B cell (primary cell): Measurements from ENCODE around the gene NPSR1. TPM values are rescaled to one million over a fixed set of nuclear protein-coding genes. Genes with fewer than 3 reads are reported as not detected.

Source experiments
- ATAC-seq: fragments of 200-7000 bp; cut with Tn5 transposase; one replicate; pipeline ENCODE4 v1.10.0; 2021; ENCODE audit warnings: low read depth, mild to moderate bottlenecking, moderate number of reproducible peaks, moderate library complexity
- CTCF ChIA-PET: fragments of 350-600 bp; sonication (Branson Sonifier 250); formaldehyde crosslinking; loops from one replicate; lab custom pipeline; 2021; ENCODE audit warnings: antibody characterized with exemption, inconsistent platforms; lab: Charles Lee
- POLR2A ChIA-PET: fragments of 350-600 bp; sonication (Branson Sonifier 250); formaldehyde crosslinking; loops from one replicate; lab custom pipeline; 2021; ENCODE audit warnings: antibody characterized with exemption; lab: Charles Lee
- DNase-seq: peaks from one replicate; pipeline ENCODE4 v3.0.0; 2013
- H2AFZ ChIP-seq: 2 replicates; pipeline ENCODE4 v1.6.1; 2012; ENCODE audit warnings: mild to moderate bottlenecking, low read depth, low read length; ENCODE audit not compliant: insufficient read depth, poor library complexity, severe bottlenecking
- H3K27ac ChIP-seq, 2 donors: 1 replicate in 1 of 2; 2 replicates in 1 of 2; pipeline ENCODE4 v1.5.1; 2012 to 2013; ENCODE audit warnings: low read length in 2 of 2, mild to moderate bottlenecking in 2 of 2, moderate library complexity in 1 of 2
- H3K27me3 ChIP-seq, 4 experiments: fragments of 200-600 bp in 1 of 4; sonication (generic) in 1 of 4; replicated peaks in 1 of 4; 1 replicate in 2 of 4; 2 replicates in 2 of 4; pipeline versions ENCODE4 v1.6.1 to v1.7.0; 2013 to 2016; ENCODE audit warnings: low read length in 3 of 4, mild to moderate bottlenecking in 2 of 4, mixed read lengths in 1 of 4, moderate library complexity in 1 of 4; ENCODE audit not compliant: insufficient read depth in 4 of 4, control insufficient read depth in 3 of 4; ENCODE audit errors: control extremely low read depth in 1 of 4
- H3K36me3 ChIP-seq, 2 experiments: replicated peaks in 1 of 2; 1 replicate in 1 of 2; 2 replicates in 1 of 2; pipeline versions ENCODE4 v1.6.1 to v1.7.1; 2013; ENCODE audit warnings: low read length in 1 of 2; ENCODE audit not compliant: insufficient read depth in 2 of 2, control insufficient read depth in 1 of 2; ENCODE audit errors: control extremely low read depth in 1 of 2, extremely low read depth in 1 of 2
- H3K4me1 ChIP-seq, 2 donors: fragments of 200-600 bp in 1 of 2; sonication (generic) in 1 of 2; 1 replicate in 1 of 2; 2 replicates in 1 of 2; pipeline versions ENCODE4 v1.5.1 to v1.6.1; 2013 to 2017; ENCODE audit warnings: low read length in 2 of 2; ENCODE audit not compliant: control insufficient read depth in 2 of 2, insufficient read depth in 2 of 2
- H3K4me2 ChIP-seq: replicated peaks from 2 replicates; pipeline ENCODE3; 2012; ENCODE audit warnings: mild to moderate bottlenecking, low read depth, low read length; ENCODE audit not compliant: poor library complexity, severe bottlenecking
- H3K4me3 ChIP-seq, 5 experiments: fragments of 200-600 bp in 1 of 5; sonication (generic) in 1 of 5; 1 replicate in 3 of 5; 2 replicates in 2 of 5; pipeline versions ENCODE4 v1.5.1 to v1.7.0; 2011 to 2016; ENCODE audit warnings: low read length in 4 of 5, mild to moderate bottlenecking in 4 of 5, low read depth in 2 of 5, control low read depth in 1 of 5, moderate library complexity in 1 of 5; ENCODE audit not compliant: insufficient read depth in 1 of 5; ENCODE audit errors: control extremely low read depth in 1 of 5, extremely low read depth in 1 of 5
- H3K79me2 ChIP-seq: fragments of 200-600 bp; sonication (generic); one replicate; pipeline ENCODE4 v1.6.0; 2016; ENCODE audit warnings: low read length; ENCODE audit not compliant: control insufficient read depth, insufficient read depth
- H3K9ac ChIP-seq: fragments of 200-600 bp; sonication (generic); 2 replicates; pipeline ENCODE4 v1.6.1; 2017; ENCODE audit warnings: mild to moderate bottlenecking, low read length, moderate library complexity
- H3K9me3 ChIP-seq, 3 donors: one replicate each; pipeline versions ENCODE4 v1.6.1 to v1.7.1; 2013; ENCODE audit warnings: low read length in 2 of 3; ENCODE audit not compliant: control insufficient read depth in 2 of 3, insufficient read depth in 1 of 3; ENCODE audit errors: control extremely low read depth in 1 of 3
- H4K20me1 ChIP-seq: 2 replicates; pipeline ENCODE4 v1.6.0; 2012; ENCODE audit warnings: mild to moderate bottlenecking, low read length; ENCODE audit not compliant: insufficient read depth, control insufficient read depth, poor library complexity, severe bottlenecking
- H3K27ac Mint-ChIP-seq: one replicate; pipeline ENCODE4 v1.8.0; 2021; ENCODE audit warnings: mixed read lengths
- H3K27me3 Mint-ChIP-seq: one replicate; pipeline ENCODE4 v1.8.0; 2021; ENCODE audit warnings: mixed read lengths
- H3K4me1 Mint-ChIP-seq: one replicate; pipeline ENCODE4 v1.8.0; 2021; ENCODE audit warnings: mixed read lengths
- H3K4me3 Mint-ChIP-seq: one replicate; pipeline ENCODE4 v1.8.0; 2021; ENCODE audit warnings: mixed read lengths
- H3K9me3 Mint-ChIP-seq: one replicate; pipeline ENCODE4 v1.8.0; 2022; ENCODE audit warnings: mixed read lengths; ENCODE audit not compliant: insufficient read depth
- CTCF ChIP-seq: fragments of 200-600 bp; IDR thresholded peaks from one replicate; pipeline ENCODE4 v1.8.0; 2022; ENCODE audit warnings: antibody characterized with exemption, mild to moderate bottlenecking
- EZH2 ChIP-seq: IDR thresholded peaks from 2 replicates; pipeline ENCODE4 v1.6.1; 2012; ENCODE audit warnings: borderline replicate concordance, low read depth, mild to moderate bottlenecking, moderate library complexity, low read length; ENCODE audit not compliant: insufficient read depth, poor library complexity, severe bottlenecking
- WGBS: methylation state at CpG from one replicate; pipeline ENCODE4 v1.1.5; 2013; ENCODE audit warnings: missing lambda C conversion rate; ENCODE audit not compliant: insufficient coverage; 5-methylcytosine and 5-hydroxymethylcytosine counted together
- intact Hi-C: fragments of 100-400 bp; cut with micrococcal nuclease; formaldehyde crosslinking; loops from one replicate; pipeline ENCODE4 v1.10.0; 2022
- polyA plus RNA-seq: library from polyadenylated mRNA; depleted of rRNA; stranded (reverse); fragments of >200 nt; gene quantifications from 2 replicates; pipeline ENCODE4 v1.2.3, GENCODE V29; 2012
- total RNA-seq, 2 donors: library from RNA; stranded (reverse); fragments of 120-200 nt in 1 of 2; gene quantifications; 1 replicate in 1 of 2; 2 replicates in 1 of 2; pipeline versions ENCODE4 v1.2.3 to v1.2.4, GENCODE V29; 2013 to 2022

Gene NPSR1
- total and polyA plus RNA-seq, 2 donors (not counting 1 experiment from before 2014, with no cell fraction given) = not detected

GRCh38 chr7:34760271-34760670 is 102.3 kb downstream of the NPSR1 start:
- Histone ChIP-seq H3K4me3 (no peak overlapping the region), H3K27ac (no peak overlapping the region), H3K4me1 (no peaks in the 10 kb centered on the region), H3K9ac (no peak overlapping the region), H3K9me3 (no peaks in the 10 kb centered on the region), H3K27me3 (no peaks in the 10 kb centered on the region), H3K36me3 (no peaks in the 10 kb centered on the region), H3K79me2 (no peaks in the 10 kb centered on the region), H2AFZ (no peak overlapping the region), H3K4me2 (no peak overlapping the region), H4K20me1 (no peaks in the 10 kb centered on the region)
- POLR2A ChIA-PET = no interaction called here
- WGBS = 90% methylated on average over 1 of the region's 2 CpGs
- CTCF ChIA-PET = no interaction called here
- H3K27ac Mint-ChIP-seq = no peak overlapping the region
- TF ChIP-seq CTCF (no peak), EZH2 (no peak)
- ATAC-seq (no peak), DNase-seq (no peak)
- H3K4me1 Mint-ChIP-seq = no peaks in the 10 kb centered on the region
- no peaks in the 10 kb centered on the region for H3K9me3 Mint-ChIP-seq
- no peaks in the 10 kb centered on the region for H3K27me3 Mint-ChIP-seq
- no peak overlapping the region for H3K4me3 Mint-ChIP-seq
- intact Hi-C loops = no loop called here

- POLR2A ChIA-PET = no interaction called here
- Histone ChIP-seq H3K27me3 (no peaks in the 10 kb centered on the region), H3K27ac (no peak overlapping the region), H3K4me2 (no peak overlapping the region), H3K4me1 (no peaks in the 10 kb centered on the region), H3K36me3 (no peaks in the 10 kb centered on the region), H3K9me3 (no peaks in the 10 kb centered on the region), H4K20me1 (no peaks in the 10 kb centered on the region), H3K4me3 (no peak overlapping the region), H2AFZ (no peak overlapping the region), H3K79me2 (no peaks in the 10 kb centered on the region), H3K9ac (no peak overlapping the region)
- Mint-ChIP-seq H3K9me3 (no peaks in the 10 kb centered on the region), H3K27ac (no peak overlapping the region), H3K27me3 (no peaks in the 10 kb centered on the region), H3K4me1 (no peaks in the 10 kb centered on the region), H3K4me3 (no peak overlapping the region)
- CTCF ChIA-PET = no interaction called here
- ATAC-seq = no peak
- WGBS = no CpG with 5 or more reads among the region's 1 CpG
- no peak for DNase-seq
- TF ChIP-seq CTCF (no peak), EZH2 (no peak)
- intact Hi-C loops = no loop called here
These were observed 103.2 kb downstream of the NPSR1 start for GRCh38 chr7:34761206-34761605.
